HepG2 (cell line): ENCODE data around the gene CD300LF. TPM values are rescaled to one million over a fixed set of nuclear protein-coding genes. Genes with fewer than 3 reads are reported as not detected.
A peak's percentile ranks its signal among the peaks of the same experiment; 100 is the strongest.

Experiments
- ARHGAP35 ChIP-seq: sonication (generic); formaldehyde crosslinking; IDR thresholded peaks from 2 replicates; pipeline ENCODE4 v1.9.0; 2022; ENCODE audit warnings: mild to moderate bottlenecking, inconsistent platforms, moderate library complexity, missing genetic modification reagents, borderline replicate concordance
- BHLHE40 ChIP-seq: IDR thresholded peaks from 2 replicates; pipeline ENCODE4 v1.6.1; 2011; ENCODE audit warnings: low read length, improper control_type of control experiment
- CBX1 ChIP-seq: IDR thresholded peaks from one replicate; pipeline ENCODE4 v1.6.1; 2016; ENCODE audit warnings: antibody characterized with exemption, low read depth
- ELF1 ChIP-seq: sonication (generic); formaldehyde crosslinking; IDR thresholded peaks from 2 replicates; pipeline ENCODE4 v1.4.0; 2020; ENCODE audit warnings: missing genetic modification reagents
- JARID2 ChIP-seq: sonication (generic); formaldehyde crosslinking; IDR thresholded peaks from 2 replicates; pipeline ENCODE4 v1.8.1; 2023; ENCODE audit warnings: missing genetic modification reagents, inconsistent platforms; ENCODE audit not compliant: insufficient replicate concordance
- MXD1 ChIP-seq: sonication (generic); formaldehyde crosslinking; IDR thresholded peaks from 2 replicates; pipeline ENCODE4 v1.4.0; 2020; ENCODE audit warnings: mild to moderate bottlenecking, missing genetic modification reagents
- RBFOX2 ChIP-seq: fragments of 200-400 bp; formaldehyde crosslinking; IDR thresholded peaks from 2 replicates; pipeline ENCODE4 v1.6.1; 2017; ENCODE audit warnings: low read depth, mild to moderate bottlenecking, low read length
- REPIN1 ChIP-seq: sonication (generic); formaldehyde crosslinking; IDR thresholded peaks from 2 replicates; pipeline ENCODE4 v1.8.0; 2022; ENCODE audit warnings: missing genetic modification reagents, low read depth, mild to moderate bottlenecking, borderline replicate concordance
- SATB2 ChIP-seq: sonication (generic); formaldehyde crosslinking; IDR thresholded peaks from 2 replicates; pipeline ENCODE4 v1.5.0; 2020; ENCODE audit warnings: missing genetic modification reagents
- SPEN ChIP-seq: sonication (generic); formaldehyde crosslinking; IDR thresholded peaks from 2 replicates; pipeline ENCODE4 v1.5.1; 2020; ENCODE audit warnings: low read depth, mild to moderate bottlenecking, missing genetic modification reagents
- THRA ChIP-seq: sonication (generic); formaldehyde crosslinking; IDR thresholded peaks from 2 replicates; pipeline ENCODE4 v1.4.0; 2020; ENCODE audit warnings: missing genetic modification reagents, borderline replicate concordance
- ZNF121 ChIP-seq: sonication (generic); formaldehyde crosslinking; IDR thresholded peaks from 2 replicates; pipeline ENCODE4 v1.5.0; 2020; ENCODE audit warnings: mild to moderate bottlenecking, missing genetic modification reagents
- ZNF33A ChIP-seq: sonication (generic); formaldehyde crosslinking; IDR thresholded peaks from 2 replicates; pipeline ENCODE4 v1.5.1; 2020; ENCODE audit warnings: missing genetic modification reagents, mild to moderate bottlenecking, moderate library complexity, borderline replicate concordance
- ZNF629 ChIP-seq: sonication (generic); formaldehyde crosslinking; conservative IDR thresholded peaks from 2 replicates; pipeline ENCODE4 v1.5.0; 2020; ENCODE audit warnings: missing genetic modification reagents
- ZNF652 ChIP-seq: IDR thresholded peaks from 2 replicates; pipeline ENCODE4 v1.6.1; 2016; ENCODE audit warnings: low read depth, borderline replicate concordance
- ZNF709 ChIP-seq: sonication (generic); formaldehyde crosslinking; IDR thresholded peaks from 2 replicates; pipeline ENCODE4 v1.5.0; 2020; ENCODE audit warnings: mild to moderate bottlenecking, missing genetic modification reagents
- ZNF777 ChIP-seq: sonication (generic); formaldehyde crosslinking; IDR thresholded peaks from 2 replicates; pipeline ENCODE4 v1.4.0; 2020; ENCODE audit warnings: missing genetic modification reagents
- ZZZ3 ChIP-seq: sonication (generic); formaldehyde crosslinking; IDR thresholded peaks from 2 replicates; pipeline ENCODE4 v1.4.0; 2020; ENCODE audit warnings: missing genetic modification reagents, mild to moderate bottlenecking, borderline replicate concordance
- polyA plus RNA-seq, 8 experiments: library from polyadenylated mRNA; depleted of rRNA in 3 of 8; stranded (reverse) in 7 of 8; unstranded in 1 of 8; fragments of >200 nt; fragmentation: Illumina TruSeq in 4 of 8; extraction: Trizol in 4 of 8; gene quantifications; 2 replicates each; pipeline versions ENCODE4 v1.2.1 to v1.2.3, GENCODE V29; 2011 to 2016; ENCODE audit warnings: low read depth in 4 of 8, missing spikeins in 1 of 8, mixed read lengths in 1 of 8; ENCODE audit not compliant: insufficient read depth in 1 of 8
- total RNA-seq, 5 experiments: library from RNA; depleted of rRNA; stranded (reverse); fragments of >200 nt; fragmentation: Illumina TruSeq; extraction: Trizol; gene quantifications; 2 replicates each; pipeline ENCODE4 v1.2.3, GENCODE V29; 2016; ENCODE audit warnings: low read depth in 1 of 5
- TF ChIP-seq, protein P1 (sequence below): fragments of 450-650 bp; IDR thresholded peaks from 2 replicates; pipeline ENCODE4 v1.6.1; 2017; ENCODE audit warnings: mild to moderate bottlenecking
- TF ChIP-seq, protein P2 (sequence below): sonication (generic); formaldehyde crosslinking; IDR thresholded peaks from 2 replicates; pipeline ENCODE4 v1.5.1; 2020; ENCODE audit warnings: mild to moderate bottlenecking, missing genetic modification reagents
- TF ChIP-seq, protein P3 (sequence below): sonication (generic); formaldehyde crosslinking; IDR thresholded peaks from 2 replicates; pipeline ENCODE4 v1.8.0; 2023; ENCODE audit warnings: mild to moderate bottlenecking, missing genetic modification reagents

The CD300LF gene
- total and polyA plus RNA-seq, 2 of the 13 experiments (the other 11 are each of a cell fraction or from before 2014, with no cell fraction given), result not detected

GRCh38 chr17:74757931-74758847, 45.5 kb upstream of the CD300LF start (continued):
- TF ChIP-seq ZNF629 (CRISPR knock-in tag), result no peak
- TF ChIP-seq ZNF777 (CRISPR knock-in tag), result no peak
- TF ChIP-seq, protein P1, sequence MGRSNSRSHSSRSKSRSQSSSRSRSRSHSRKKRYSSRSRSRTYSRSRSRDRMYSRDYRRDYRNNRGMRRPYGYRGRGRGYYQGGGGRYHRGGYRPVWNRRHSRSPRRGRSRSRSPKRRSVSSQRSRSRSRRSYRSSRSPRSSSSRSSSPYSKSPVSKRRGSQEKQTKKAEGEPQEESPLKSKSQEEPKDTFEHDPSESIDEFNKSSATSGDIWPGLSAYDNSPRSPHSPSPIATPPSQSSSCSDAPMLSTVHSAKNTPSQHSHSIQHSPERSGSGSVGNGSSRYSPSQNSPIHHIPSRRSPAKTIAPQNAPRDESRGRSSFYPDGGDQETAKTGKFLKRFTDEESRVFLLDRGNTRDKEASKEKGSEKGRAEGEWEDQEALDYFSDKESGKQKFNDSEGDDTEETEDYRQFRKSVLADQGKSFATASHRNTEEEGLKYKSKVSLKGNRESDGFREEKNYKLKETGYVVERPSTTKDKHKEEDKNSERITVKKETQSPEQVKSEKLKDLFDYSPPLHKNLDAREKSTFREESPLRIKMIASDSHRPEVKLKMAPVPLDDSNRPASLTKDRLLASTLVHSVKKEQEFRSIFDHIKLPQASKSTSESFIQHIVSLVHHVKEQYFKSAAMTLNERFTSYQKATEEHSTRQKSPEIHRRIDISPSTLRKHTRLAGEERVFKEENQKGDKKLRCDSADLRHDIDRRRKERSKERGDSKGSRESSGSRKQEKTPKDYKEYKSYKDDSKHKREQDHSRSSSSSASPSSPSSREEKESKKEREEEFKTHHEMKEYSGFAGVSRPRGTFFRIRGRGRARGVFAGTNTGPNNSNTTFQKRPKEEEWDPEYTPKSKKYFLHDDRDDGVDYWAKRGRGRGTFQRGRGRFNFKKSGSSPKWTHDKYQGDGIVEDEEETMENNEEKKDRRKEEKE, result no peak
- TF ChIP-seq, protein P2, sequence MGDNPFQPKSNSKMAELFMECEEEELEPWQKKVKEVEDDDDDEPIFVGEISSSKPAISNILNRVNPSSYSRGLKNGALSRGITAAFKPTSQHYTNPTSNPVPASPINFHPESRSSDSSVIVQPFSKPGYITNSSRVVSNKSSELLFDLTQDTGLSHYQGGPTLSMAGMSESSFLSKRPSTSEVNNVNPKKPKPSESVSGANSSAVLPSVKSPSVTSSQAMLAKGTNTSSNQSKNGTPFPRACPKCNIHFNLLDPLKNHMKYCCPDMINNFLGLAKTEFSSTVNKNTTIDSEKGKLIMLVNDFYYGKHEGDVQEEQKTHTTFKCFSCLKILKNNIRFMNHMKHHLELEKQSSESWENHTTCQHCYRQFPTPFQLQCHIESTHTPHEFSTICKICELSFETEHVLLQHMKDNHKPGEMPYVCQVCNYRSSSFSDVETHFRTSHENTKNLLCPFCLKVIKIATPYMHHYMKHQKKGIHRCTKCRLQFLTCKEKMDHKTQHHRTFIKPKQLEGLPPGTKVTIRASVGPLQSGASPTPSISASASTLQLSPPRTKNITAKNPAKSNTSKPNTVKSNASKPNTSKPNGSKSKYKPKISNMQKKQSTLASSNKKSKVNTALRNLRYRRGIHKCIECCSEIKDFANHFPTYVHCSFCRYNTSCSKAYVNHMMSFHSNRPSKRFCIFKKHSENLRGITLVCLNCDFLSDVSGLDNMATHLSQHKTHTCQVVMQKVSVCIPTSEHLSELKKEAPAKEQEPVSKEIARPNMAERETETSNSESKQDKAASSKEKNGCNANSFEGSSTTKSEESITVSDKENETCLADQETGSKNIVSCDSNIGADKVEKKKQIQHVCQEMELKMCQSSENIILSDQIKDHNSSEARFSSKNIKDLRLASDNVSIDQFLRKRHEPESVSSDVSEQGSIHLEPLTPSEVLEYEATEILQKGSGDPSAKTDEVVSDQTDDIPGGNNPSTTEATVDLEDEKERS (CRISPR knock-in tag), result no peak
- TF ChIP-seq ELF1 (CRISPR knock-in tag), result no peak
- TF ChIP-seq ZNF652 (CRISPR knock-in tag), result no peak
- no peak for TF ChIP-seq MXD1 (CRISPR knock-in tag)
- no peak for TF ChIP-seq ZNF709 (CRISPR knock-in tag)
- no peak for TF ChIP-seq ZNF121 (CRISPR knock-in tag)
- no peak for TF ChIP-seq ZNF33A (CRISPR knock-in tag)
- 0 out of 2 replicates have a peak, but pooled peaks have one; percentile 29 for TF ChIP-seq RBFOX2
- TF ChIP-seq ZZZ3 (CRISPR knock-in tag), result no peak
- TF ChIP-seq SATB2 (CRISPR knock-in tag), result no peak
- no peak for TF ChIP-seq ARHGAP35 (CRISPR knock-in tag)
- peak; percentile 74; the same call in 1 of the 2 replicates for TF ChIP-seq THRA (CRISPR knock-in tag)
- peak; percentile 11; the same call in 1 of the 2 replicates for TF ChIP-seq SPEN (CRISPR knock-in tag)
- TF ChIP-seq CBX1, result no peak
- TF ChIP-seq, protein P3, sequence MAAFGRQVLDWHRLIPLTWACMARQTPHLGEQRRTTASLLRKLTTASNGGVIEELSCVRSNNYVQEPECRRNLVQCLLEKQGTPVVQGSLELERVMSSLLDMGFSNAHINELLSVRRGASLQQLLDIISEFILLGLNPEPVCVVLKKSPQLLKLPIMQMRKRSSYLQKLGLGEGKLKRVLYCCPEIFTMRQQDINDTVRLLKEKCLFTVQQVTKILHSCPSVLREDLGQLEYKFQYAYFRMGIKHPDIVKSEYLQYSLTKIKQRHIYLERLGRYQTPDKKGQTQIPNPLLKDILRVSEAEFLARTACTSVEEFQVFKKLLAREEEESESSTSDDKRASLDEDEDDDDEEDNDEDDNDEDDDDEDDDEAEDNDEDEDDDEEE (CRISPR knock-in tag), result no peak
- no peak for TF ChIP-seq JARID2 (CRISPR knock-in tag)
- no peak for TF ChIP-seq BHLHE40
- no peak for TF ChIP-seq REPIN1 (CRISPR knock-in tag)
